ENCODE data around the gene ALOX5.

DNA sequence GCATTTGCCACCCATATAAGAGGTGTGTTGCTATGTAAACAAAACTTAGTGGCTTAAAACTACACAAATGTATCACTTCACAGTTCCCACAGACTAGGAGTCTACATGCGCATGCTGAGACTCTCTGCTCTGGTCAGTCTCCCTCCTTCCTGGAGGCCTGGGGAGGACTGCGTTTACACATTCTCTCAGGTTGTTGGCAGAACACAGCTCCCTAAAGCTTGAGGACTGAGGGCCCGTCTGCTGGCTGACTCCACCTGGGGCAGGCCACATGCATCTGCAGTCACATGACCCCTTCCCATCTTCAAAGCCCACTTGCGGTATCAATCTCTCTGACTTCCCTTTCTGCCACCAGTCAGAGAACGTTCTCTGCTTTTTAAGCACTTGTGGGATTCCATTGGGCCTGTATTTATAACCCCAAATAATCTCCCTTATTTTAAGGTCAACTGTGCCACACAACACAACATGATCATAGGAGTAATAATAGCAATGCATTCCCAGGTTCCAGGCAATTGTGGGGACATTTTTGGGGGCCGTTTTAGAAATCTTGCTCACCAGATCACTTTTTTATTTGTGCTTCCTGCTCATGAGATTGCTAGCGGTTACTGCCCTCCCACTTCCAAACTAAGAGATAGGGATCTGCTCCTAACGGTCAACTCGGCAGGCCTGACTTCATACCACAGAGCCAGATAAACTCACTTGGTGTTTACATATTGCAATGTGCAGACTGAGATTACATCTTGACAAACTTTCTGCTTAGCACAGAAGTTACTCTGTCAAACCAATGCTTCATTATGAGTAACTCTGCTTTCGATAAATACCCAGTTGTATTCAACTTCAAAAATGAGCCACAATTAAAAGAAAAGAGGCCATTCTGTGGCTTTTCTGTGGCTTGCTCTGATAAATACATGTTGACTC lies 96.3 kb downstream of the ALOX5 start:
- TF ChIP-seq, protein P1, sequence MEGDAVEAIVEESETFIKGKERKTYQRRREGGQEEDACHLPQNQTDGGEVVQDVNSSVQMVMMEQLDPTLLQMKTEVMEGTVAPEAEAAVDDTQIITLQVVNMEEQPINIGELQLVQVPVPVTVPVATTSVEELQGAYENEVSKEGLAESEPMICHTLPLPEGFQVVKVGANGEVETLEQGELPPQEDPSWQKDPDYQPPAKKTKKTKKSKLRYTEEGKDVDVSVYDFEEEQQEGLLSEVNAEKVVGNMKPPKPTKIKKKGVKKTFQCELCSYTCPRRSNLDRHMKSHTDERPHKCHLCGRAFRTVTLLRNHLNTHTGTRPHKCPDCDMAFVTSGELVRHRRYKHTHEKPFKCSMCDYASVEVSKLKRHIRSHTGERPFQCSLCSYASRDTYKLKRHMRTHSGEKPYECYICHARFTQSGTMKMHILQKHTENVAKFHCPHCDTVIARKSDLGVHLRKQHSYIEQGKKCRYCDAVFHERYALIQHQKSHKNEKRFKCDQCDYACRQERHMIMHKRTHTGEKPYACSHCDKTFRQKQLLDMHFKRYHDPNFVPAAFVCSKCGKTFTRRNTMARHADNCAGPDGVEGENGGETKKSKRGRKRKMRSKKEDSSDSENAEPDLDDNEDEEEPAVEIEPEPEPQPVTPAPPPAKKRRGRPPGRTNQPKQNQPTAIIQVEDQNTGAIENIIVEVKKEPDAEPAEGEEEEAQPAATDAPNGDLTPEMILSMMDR (IDR thresholded peaks at IDR 0.05 in 8 of 11, conservative IDR thresholded peaks at IDR 0.05 in 3 of 11) = no peak
- TF ChIP-seq POLR2A (IDR thresholded peaks at IDR 0.05) = no peak

Measured in spleen (tissue), 7 donors.